NB4 (cell line): ENCODE results near the gene FASTK.

Experiments
- DNase-seq: peaks from one replicate; pipeline ENCODE4 v3.0.0; 2010; ENCODE audit warnings: low read depth
- H3K4me3 ChIP-seq: one replicate; pipeline ENCODE4 v1.5.1; 2011; ENCODE audit warnings: mild to moderate bottlenecking, low read depth, low read length, moderate library complexity
- MYC ChIP-seq: IDR thresholded peaks from 2 replicates; pipeline ENCODE4 v1.6.1; 2011; ENCODE audit warnings: low read depth, low read length
- POLR2A ChIP-seq: IDR thresholded peaks from 2 replicates; pipeline ENCODE4 v1.6.1; 2011; ENCODE audit warnings: mild to moderate bottlenecking; ENCODE audit not compliant: insufficient read length; ENCODE audit errors: extremely low read depth
- TF ChIP-seq, protein P1 (sequence below): IDR thresholded peaks from 2 replicates; pipeline ENCODE4 v1.6.1; 2011; ENCODE audit warnings: low read depth, low read length
- TF ChIP-seq, protein P2 (sequence below): IDR thresholded peaks from one replicate; pipeline ENCODE4 v1.5.1; 2012; ENCODE audit warnings: low read depth, low read length

Gene FASTK

GRCh38 chr7:151120896-151121295, 40.3 kb upstream of the FASTK start:
- DNase-seq = no peak
- H3K4me3 ChIP-seq = no peak overlapping the region
- TF ChIP-seq, protein P1, sequence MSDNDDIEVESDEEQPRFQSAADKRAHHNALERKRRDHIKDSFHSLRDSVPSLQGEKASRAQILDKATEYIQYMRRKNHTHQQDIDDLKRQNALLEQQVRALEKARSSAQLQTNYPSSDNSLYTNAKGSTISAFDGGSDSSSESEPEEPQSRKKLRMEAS = no peak
- TF ChIP-seq MYC (no peak), POLR2A (no peak)
- TF ChIP-seq, protein P2, sequence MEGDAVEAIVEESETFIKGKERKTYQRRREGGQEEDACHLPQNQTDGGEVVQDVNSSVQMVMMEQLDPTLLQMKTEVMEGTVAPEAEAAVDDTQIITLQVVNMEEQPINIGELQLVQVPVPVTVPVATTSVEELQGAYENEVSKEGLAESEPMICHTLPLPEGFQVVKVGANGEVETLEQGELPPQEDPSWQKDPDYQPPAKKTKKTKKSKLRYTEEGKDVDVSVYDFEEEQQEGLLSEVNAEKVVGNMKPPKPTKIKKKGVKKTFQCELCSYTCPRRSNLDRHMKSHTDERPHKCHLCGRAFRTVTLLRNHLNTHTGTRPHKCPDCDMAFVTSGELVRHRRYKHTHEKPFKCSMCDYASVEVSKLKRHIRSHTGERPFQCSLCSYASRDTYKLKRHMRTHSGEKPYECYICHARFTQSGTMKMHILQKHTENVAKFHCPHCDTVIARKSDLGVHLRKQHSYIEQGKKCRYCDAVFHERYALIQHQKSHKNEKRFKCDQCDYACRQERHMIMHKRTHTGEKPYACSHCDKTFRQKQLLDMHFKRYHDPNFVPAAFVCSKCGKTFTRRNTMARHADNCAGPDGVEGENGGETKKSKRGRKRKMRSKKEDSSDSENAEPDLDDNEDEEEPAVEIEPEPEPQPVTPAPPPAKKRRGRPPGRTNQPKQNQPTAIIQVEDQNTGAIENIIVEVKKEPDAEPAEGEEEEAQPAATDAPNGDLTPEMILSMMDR = no peak

DNA sequence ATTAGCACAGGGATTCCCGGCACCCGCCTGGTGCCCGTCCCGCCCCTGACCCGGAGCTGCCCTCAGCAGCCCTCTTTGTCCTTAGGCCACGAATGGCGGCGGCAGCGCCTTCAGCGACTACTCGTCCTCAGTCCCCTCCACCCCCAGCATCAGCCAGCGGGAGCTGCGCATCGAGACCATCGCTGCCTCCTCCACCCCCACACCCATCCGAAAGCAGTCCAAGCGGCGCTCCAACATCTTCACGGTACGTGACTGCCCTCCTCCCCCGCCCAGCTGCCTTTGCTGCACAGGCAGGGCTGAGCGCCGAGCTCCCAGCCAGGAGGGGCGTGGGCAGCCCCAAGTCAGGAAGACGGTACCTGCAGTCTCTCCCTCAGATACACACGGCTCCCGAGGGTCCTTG, 39.3 kb upstream of the FASTK start:
- TF ChIP-seq MYC (no peak), POLR2A (no peak)
- TF ChIP-seq, protein P2 = no peak
- TF ChIP-seq, protein P1 = no peak
- H3K4me3 ChIP-seq = no peak overlapping the region
- DNase-seq = no peak

DNA sequence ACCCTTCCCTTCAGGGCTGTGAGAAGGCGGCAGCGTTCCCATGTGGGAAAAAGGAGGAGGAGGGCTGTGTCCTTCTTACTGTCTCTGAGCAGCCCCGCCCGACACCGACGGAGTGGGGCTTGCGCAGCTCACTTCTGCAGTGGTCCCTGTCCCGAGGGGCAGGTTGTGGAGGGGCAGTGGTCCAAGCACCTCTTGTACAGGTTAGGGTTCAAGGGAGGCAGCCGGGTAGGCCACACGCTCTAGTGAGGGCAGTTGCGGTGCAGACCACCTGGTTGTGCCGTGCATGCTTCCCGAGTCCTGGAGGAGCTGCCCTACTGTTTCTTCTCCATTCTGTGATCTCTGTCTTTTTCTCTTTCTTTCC, 38.4 kb upstream of the FASTK start:
- no peak for DNase-seq
- TF ChIP-seq, protein P2 = no peak
- TF ChIP-seq, protein P1 = no peak
- TF ChIP-seq MYC (no peak), POLR2A (no peak)
- no peak overlapping the region for H3K4me3 ChIP-seq

GRCh38 chr7:151118108-151119054, 37.8 kb upstream of the FASTK start:
- H3K4me3 ChIP-seq = no peak overlapping the region
- no peak for DNase-seq
- TF ChIP-seq POLR2A = no peak
- TF ChIP-seq, protein P1 = no peak
- no peak for TF ChIP-seq MYC
- TF ChIP-seq, protein P2 = no peak

GRCh38 chr7:151117565-151117964, 37.0 kb upstream of the FASTK start:
- no peak overlapping the region for H3K4me3 ChIP-seq
- DNase-seq = no peak
- TF ChIP-seq, protein P1 = no peak
- TF ChIP-seq, protein P2 = no peak
- TF ChIP-seq POLR2A (no peak), MYC (no peak)
